Subcutaneous adipose tissue (tissue), 4 donors: ENCODE measurements around the gene POLR1C. TPM values are rescaled to one million over a fixed set of nuclear protein-coding genes. Genes with fewer than 3 reads are reported as not detected.

Experiments
- small RNA-seq: library from RNA; depleted of rRNA; stranded (forward); fragments of <200 nt; gene quantifications from one replicate; pipeline ENCODE3, GENCODE V24; 2016
- total RNA-seq, 4 donors: library from RNA; depleted of rRNA; stranded (reverse); fragments of >200 nt; gene quantifications; one replicate each; pipeline ENCODE4 v1.1.0, GENCODE V29; 2016
- TF ChIP-seq, protein P1 (sequence below): fragments of 450-650 bp; IDR thresholded peaks from one replicate; pipeline ENCODE4 v1.5.1; 2016; ENCODE audit warnings: low read depth, mild to moderate bottlenecking, control low read depth, antibody characterized with exemption, moderate library complexity

Gene POLR1C
- total RNA-seq, 4 donors from 2014 or later: 12.4 to 19.6 (median 14.6) TPM

DNA sequence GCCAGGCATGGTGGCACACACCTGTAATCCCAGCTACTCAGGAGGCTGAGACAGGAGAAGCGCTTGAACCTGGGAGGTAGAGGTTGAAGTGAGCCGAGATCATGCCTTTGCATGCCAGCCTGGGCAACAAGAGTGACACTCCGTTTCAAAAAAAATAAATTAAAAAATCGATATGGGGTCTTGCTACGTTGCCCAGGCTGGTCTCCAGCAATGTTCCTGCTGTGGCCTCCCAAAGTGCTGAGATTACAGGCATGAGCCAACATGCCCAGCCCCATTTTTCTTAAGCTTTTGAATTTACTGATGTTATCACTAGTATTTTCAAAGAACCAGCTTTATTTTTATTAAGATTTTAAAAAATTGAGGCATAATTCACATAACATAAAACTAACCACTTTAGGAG is 23.6 kb downstream of the POLR1C start:
- TF ChIP-seq, protein P1, sequence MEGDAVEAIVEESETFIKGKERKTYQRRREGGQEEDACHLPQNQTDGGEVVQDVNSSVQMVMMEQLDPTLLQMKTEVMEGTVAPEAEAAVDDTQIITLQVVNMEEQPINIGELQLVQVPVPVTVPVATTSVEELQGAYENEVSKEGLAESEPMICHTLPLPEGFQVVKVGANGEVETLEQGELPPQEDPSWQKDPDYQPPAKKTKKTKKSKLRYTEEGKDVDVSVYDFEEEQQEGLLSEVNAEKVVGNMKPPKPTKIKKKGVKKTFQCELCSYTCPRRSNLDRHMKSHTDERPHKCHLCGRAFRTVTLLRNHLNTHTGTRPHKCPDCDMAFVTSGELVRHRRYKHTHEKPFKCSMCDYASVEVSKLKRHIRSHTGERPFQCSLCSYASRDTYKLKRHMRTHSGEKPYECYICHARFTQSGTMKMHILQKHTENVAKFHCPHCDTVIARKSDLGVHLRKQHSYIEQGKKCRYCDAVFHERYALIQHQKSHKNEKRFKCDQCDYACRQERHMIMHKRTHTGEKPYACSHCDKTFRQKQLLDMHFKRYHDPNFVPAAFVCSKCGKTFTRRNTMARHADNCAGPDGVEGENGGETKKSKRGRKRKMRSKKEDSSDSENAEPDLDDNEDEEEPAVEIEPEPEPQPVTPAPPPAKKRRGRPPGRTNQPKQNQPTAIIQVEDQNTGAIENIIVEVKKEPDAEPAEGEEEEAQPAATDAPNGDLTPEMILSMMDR: no peak

DNA sequence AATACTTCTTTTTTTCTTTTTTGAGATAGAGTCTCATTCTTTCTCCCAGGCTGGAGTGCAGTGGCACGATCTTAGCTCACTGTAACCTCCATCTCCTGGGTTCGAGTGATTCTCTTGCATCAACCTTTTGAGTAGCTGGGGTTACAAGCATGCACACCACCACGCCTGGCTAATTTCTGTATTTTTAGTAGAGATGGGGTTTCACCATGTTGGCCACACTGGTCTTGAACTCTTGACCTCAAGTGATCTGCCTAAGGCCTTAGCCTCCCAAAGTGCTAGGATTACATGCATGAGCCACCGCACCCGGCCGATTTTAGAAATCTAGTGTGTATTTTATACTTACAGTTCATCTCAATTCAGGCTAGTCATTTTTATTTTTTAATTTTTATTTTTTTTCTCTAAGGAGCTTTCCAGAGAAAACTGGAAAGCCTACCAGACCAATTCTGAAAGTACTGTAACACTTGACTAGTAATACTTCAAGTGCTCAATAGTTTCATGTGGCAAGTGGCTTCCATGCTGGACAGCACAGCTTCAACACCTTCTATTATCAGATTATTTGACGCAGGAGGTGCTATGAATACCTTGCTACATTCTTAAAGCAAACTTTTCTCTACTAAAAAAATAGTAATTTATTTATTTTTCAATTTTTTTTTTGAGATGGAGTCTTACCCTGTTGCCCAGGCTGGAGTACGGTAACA is 25.0 kb downstream of the POLR1C start:
- TF ChIP-seq, protein P1: no peak

DNA sequence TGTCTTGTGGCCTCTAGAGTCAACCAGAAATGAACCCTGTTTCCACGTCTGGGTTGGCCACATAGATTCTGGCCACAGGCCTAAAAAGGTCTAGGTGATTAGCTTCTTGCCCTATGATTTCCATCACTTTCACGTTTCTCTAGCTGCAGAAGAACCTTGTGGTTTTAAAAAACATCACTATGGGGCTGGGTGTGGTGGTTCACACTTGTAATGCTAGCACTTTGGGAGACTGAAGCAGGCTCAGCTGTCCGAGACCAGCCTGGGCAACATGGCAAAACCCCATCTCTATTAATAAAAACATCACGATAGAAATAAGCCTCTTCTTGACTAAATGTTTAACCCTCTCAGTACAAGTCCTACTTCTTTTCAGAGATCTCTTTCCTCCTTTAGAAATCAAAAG is 27.6 kb downstream of the POLR1C start:
- TF ChIP-seq, protein P1: no peak

DNA sequence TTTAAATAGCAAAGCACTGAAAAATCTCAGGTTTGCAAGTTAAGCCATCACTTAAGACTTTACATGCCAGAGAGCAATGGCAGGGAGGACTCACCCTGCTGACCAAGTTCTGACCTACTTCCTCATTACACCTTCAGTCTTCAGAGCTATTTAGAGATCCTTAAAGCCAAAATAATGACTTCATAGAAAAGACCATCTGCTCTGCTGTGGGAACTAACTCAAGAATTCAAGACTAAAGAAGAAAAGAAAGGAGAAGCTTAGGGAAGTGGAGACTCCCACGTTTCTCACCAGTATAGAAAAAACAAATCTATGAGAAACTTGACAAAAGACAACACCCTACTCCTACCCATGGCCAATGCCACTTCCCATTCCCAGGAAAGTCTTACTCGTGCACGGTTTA is 30.3 kb downstream of the POLR1C start:
- TF ChIP-seq, protein P1: no peak

DNA sequence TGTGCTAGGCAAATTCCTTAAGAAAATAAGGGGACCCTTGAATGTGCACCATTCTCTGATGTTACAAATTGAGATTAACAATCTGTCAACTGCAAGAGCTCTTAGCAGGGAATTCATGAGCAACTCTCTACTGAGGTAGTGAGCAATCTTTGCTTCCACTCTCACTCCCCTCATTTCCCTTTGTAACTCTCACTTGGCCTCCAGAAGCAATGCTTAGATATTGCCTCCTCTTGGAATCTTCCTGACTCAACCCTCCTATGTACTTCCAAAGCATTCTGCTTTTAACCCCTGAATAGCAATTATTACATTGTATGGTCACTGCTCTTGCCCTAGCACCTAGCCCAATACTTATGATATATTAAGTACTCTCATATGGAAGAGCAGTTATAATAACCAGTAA is 42.4 kb downstream of the POLR1C start:
- TF ChIP-seq, protein P1: no peak

DNA sequence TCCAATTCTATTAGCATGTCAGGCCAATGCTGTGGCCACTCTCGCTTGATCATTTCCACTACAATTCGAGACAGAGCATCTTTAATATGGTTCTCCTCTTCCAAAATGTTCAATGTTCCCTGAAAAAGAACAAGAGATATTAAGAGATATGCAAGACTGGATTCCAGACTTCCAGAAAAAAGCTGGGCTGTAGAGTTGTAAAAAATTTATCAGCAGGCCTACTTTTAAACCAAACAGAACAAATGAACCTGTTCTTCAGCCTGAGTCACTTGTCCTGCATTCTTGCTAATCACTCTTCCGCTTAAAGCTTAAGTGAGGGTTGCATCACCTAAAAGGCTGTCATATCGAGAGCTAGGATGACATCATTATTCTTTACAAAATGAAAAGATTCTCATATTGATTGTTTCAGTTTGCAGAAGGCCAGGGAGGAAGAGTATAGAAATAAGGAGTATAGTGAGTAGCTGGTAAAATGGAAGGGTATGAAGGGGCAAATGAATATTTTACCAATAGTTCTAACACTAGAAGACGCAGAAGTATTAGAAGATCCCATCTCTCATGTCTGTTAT is 54.1 kb downstream of the POLR1C start:
- TF ChIP-seq, protein P1: no peak

Small RNA genes lying within 50 kb of the gene (small RNA-seq; reads per million reads assigned to genes)
- gene RF00426 (not detected), gene RNU6-1113P (not detected)

Other genes starting within 250 kb of the POLR1C start
- gene SLC22A7, start 218.8 kb upstream of the POLR1C start, total RNA-seq: not detected
- 1 to 10 TPM in 1 of 4 donors, under 1 TPM in 1, not detected in 2; 0.88 to 2.0 TPM for gene CRIP3, start 208.3 kb upstream of the POLR1C start, total RNA-seq
- gene ZNF318, start 147.4 kb upstream of the POLR1C start, total RNA-seq: 10 to 100 TPM; 16.1 to 18.9 (median 17.9) TPM
- gene ABCC10, start 89.5 kb upstream of the POLR1C start, total RNA-seq: 10 to 100 TPM in 2 of 4 donors, 1 to 10 TPM in 2; 7.0 to 12.9 (median 9.7) TPM
- gene DLK2, start 61.5 kb upstream of the POLR1C start, total RNA-seq: not detected
- gene TJAP1, start 39.5 kb upstream of the POLR1C start, total RNA-seq: 10 to 100 TPM; 13.4 to 29.6 (median 16.3) TPM
- under 1 TPM in 2 of 4 donors, not detected in 2; 0.33 to 0.57 TPM for gene LRRC73, start 6.7 kb upstream of the POLR1C start, total RNA-seq
- 100 to 1,000 TPM in 1 of 4 donors, 10 to 100 TPM in 3; 64.1 to 135 (median 83.7) TPM for gene YIPF3, start 163 bp upstream of the POLR1C start, total RNA-seq
- gene XPO5, start 58.9 kb downstream of the POLR1C start, total RNA-seq: 10 to 100 TPM; 14.5 to 36.5 (median 16.0) TPM
- gene POLH, start 59.1 kb downstream of the POLR1C start, total RNA-seq: 10 to 100 TPM in 1 of 4 donors, 1 to 10 TPM in 3; 4.6 to 16.3 (median 7.4) TPM
- gene GTPBP2, start 112.2 kb downstream of the POLR1C start, total RNA-seq: 10 to 100 TPM; 36.4 to 54.6 (median 46.0) TPM
- 10 to 100 TPM; 15.6 to 37.2 (median 26.6) TPM for gene MAD2L1BP, start 118.8 kb downstream of the POLR1C start, total RNA-seq
- under 1 TPM in 2 of 4 donors, not detected in 2; 0.19 to 0.49 TPM for gene RSPH9, start 127.9 kb downstream of the POLR1C start, total RNA-seq
- gene MRPS18A, start 170.7 kb downstream of the POLR1C start, total RNA-seq: 10 to 100 TPM; 28.5 to 31.3 (median 30.4) TPM